Endodermal cell (in vitro differentiated cells): ENCODE results near the gene COL26A1. TPM values are rescaled to one million over a fixed set of nuclear protein-coding genes. Genes with fewer than 3 reads are reported as not detected.

Experiments used
- DNase-seq: peaks from one replicate; pipeline ENCODE4 v3.0.0-alpha.2; 2017
- H3K27ac ChIP-seq: 2 replicates; pipeline ENCODE4 v1.5.1; 2013; ENCODE audit warnings: mild to moderate bottlenecking, low read depth, low read length, moderate library complexity
- H3K27me3 ChIP-seq: 2 replicates; pipeline ENCODE4 v1.6.1; 2013; ENCODE audit warnings: mild to moderate bottlenecking, low read length, moderate library complexity; ENCODE audit not compliant: insufficient read depth, control insufficient read depth, poor library complexity, severe bottlenecking
- H3K36me3 ChIP-seq: 2 replicates; pipeline ENCODE4 v1.7.0; 2013; ENCODE audit warnings: mild to moderate bottlenecking, low read length, moderate library complexity; ENCODE audit not compliant: control insufficient read depth, insufficient read depth
- H3K4me1 ChIP-seq: one replicate; pipeline ENCODE4 v1.7.0; 2013; ENCODE audit warnings: low read length; ENCODE audit not compliant: control insufficient read depth, insufficient read depth
- H3K4me3 ChIP-seq: 2 replicates; pipeline ENCODE4 v1.5.1; 2013; ENCODE audit warnings: mild to moderate bottlenecking, low read length, moderate library complexity
- H3K9ac ChIP-seq: 2 replicates; pipeline ENCODE4 v1.6.1; 2013; ENCODE audit warnings: mild to moderate bottlenecking, low read length, moderate library complexity; ENCODE audit not compliant: poor library complexity, severe bottlenecking; ENCODE audit errors: extremely low read depth
- H3K9me3 ChIP-seq: 2 replicates; pipeline ENCODE4 v1.6.1; 2013; ENCODE audit warnings: mild to moderate bottlenecking, low read length, moderate library complexity; ENCODE audit not compliant: control insufficient read depth
- H3K27ac Mint-ChIP-seq: 2 replicates; pipeline ENCODE4 v1.8.0; 2020; ENCODE audit warnings: mixed read lengths
- H3K27me3 Mint-ChIP-seq: 2 replicates; pipeline ENCODE4 v1.8.0; 2021; ENCODE audit warnings: mild to moderate bottlenecking, mixed read lengths; ENCODE audit not compliant: insufficient read depth
- H3K36me3 Mint-ChIP-seq: 2 replicates; pipeline ENCODE4 v1.8.0; 2020; ENCODE audit warnings: low read depth, mixed read lengths
- H3K4me1 Mint-ChIP-seq: 2 replicates; pipeline ENCODE4 v1.8.0; 2020; ENCODE audit warnings: mixed read lengths
- H3K4me3 Mint-ChIP-seq: 2 replicates; pipeline ENCODE4 v1.8.0; 2020; ENCODE audit warnings: mild to moderate bottlenecking, moderate library complexity, mixed read lengths
- H3K9me3 Mint-ChIP-seq: 2 replicates; pipeline ENCODE4 v1.8.0; 2020; ENCODE audit warnings: mild to moderate bottlenecking, mixed read lengths
- CTCF ChIP-seq: fragments of 200-600 bp; sonication (generic); conservative IDR thresholded peaks from 2 replicates; pipeline ENCODE4 v1.5.0; 2021; ENCODE audit warnings: antibody characterized with exemption, mild to moderate bottlenecking
- WGBS, 2 experiments: methylation state at CpG; one replicate each; pipeline versions ENCODE4 v1.1.5 to v1.1.7; 2013; ENCODE audit warnings: missing lambda C conversion rate in 2 of 2, mixed read lengths in 1 of 2; ENCODE audit not compliant: insufficient coverage in 1 of 2, insufficient read length in 1 of 2; 5-methylcytosine and 5-hydroxymethylcytosine counted together
- total RNA-seq, 2 donors: library from RNA; stranded (reverse); fragmentation: NEBNext Ultra II Directional in 1 of 2; extraction: Animal tissue kit (Norgen Biotek cat#: 25700) in 1 of 2; gene quantifications; 2 replicates in 1 of 2; 3 replicates in 1 of 2; pipeline ENCODE4 v1.2.1, GENCODE V29; 2021

COL26A1 gene
- total RNA-seq, 2 donors from 2014 or later: 41.2 to 47.0 TPM

GRCh38 chr7:101553771-101554445 is 191.2 kb downstream of the COL26A1 start:
- Histone ChIP-seq H3K4me3 (no peak overlapping the region), H3K27me3 (no peaks in the 10 kb centered on the region), H3K9ac (no peak overlapping the region), H3K36me3 (peaks cover 5% of the 10 kb centered on the region), H3K4me1 (no peaks in the 10 kb centered on the region), H3K27ac (no peak overlapping the region), H3K9me3 (no peaks in the 10 kb centered on the region)
- H3K27me3 Mint-ChIP-seq: no peaks in the 10 kb centered on the region
- no peak overlapping the region for H3K27ac Mint-ChIP-seq
- 88% methylated on average over 8 of the region's 8 CpGs; no CpG with 5 or more reads in 1 of the 2 experiments for WGBS, 2 experiments
- no peaks in the 10 kb centered on the region for H3K4me1 Mint-ChIP-seq
- no peak for TF ChIP-seq CTCF
- peak; percentile 48 for DNase-seq
- H3K9me3 Mint-ChIP-seq: no peaks in the 10 kb centered on the region
- H3K36me3 Mint-ChIP-seq: peaks cover 10% of the 10 kb centered on the region
- H3K4me3 Mint-ChIP-seq: no peak overlapping the region

- Histone ChIP-seq H3K36me3 (peaks cover 5% of the 10 kb centered on the region), H3K4me1 (no peaks in the 10 kb centered on the region), H3K9me3 (no peaks in the 10 kb centered on the region), H3K27me3 (no peaks in the 10 kb centered on the region), H3K27ac (no peak overlapping the region), H3K4me3 (no peak overlapping the region), H3K9ac (no peak overlapping the region)
- Mint-ChIP-seq H3K4me3 (no peak overlapping the region), H3K4me1 (no peaks in the 10 kb centered on the region), H3K27ac (no peak overlapping the region), H3K36me3 (peaks cover 7% of the 10 kb centered on the region), H3K27me3 (no peaks in the 10 kb centered on the region), H3K9me3 (no peaks in the 10 kb centered on the region)
- peak; percentile 30 for DNase-seq
- TF ChIP-seq CTCF: no peak
- WGBS, 2 experiments: 90% methylated on average over 4 to 6 of the region's 6 CpGs
Measured at GRCh38 chr7:101554584-101555268, 192.1 kb downstream of the COL26A1 start.

- peaks cover 5% of the 10 kb centered on the region for H3K36me3 ChIP-seq
- H3K4me3 ChIP-seq: no peak overlapping the region
- peak; percentile 34 for DNase-seq
- no peaks in the 10 kb centered on the region for H3K9me3 ChIP-seq
- no peak overlapping the region for H3K9ac ChIP-seq
- no peak for TF ChIP-seq CTCF
- H3K4me1 ChIP-seq: no peaks in the 10 kb centered on the region
- H3K27me3 ChIP-seq: no peaks in the 10 kb centered on the region
- Mint-ChIP-seq H3K27me3 (no peaks in the 10 kb centered on the region), H3K27ac (no peak overlapping the region), H3K9me3 (no peaks in the 10 kb centered on the region), H3K4me3 (no peak overlapping the region), H3K4me1 (no peaks in the 10 kb centered on the region), H3K36me3 (peaks cover 5% of the 10 kb centered on the region)
- H3K27ac ChIP-seq: no peak overlapping the region
- 92 to 93% methylated on average over 3 to 12 of the region's 12 CpGs for WGBS, 2 experiments
Measured at GRCh38 chr7:101555269-101555920, 192.7 kb downstream of the COL26A1 start.
